Lower leg skin (tissue), 3 donors: Measurements from ENCODE around the gene AP3M1.

Experiments
- CTCF ChIP-seq, 3 donors: fragments of 450-650 bp; IDR thresholded peaks; one replicate each; pipeline ENCODE4 v1.5.1; 2016; ENCODE audit warnings: antibody characterized with exemption in 3 of 3, mild to moderate bottlenecking in 3 of 3, moderate library complexity in 2 of 3
- POLR2A ChIP-seq, 2 donors: fragments of 450-650 bp; IDR thresholded peaks; one replicate each; pipeline ENCODE4 v1.6.1; 2016 to 2017; ENCODE audit warnings: antibody characterized with exemption in 2 of 2, mild to moderate bottlenecking in 1 of 2, moderate library complexity in 1 of 2

GRCh38 chr10:74078037-74078436, 72.6 kb downstream of the AP3M1 start:
- TF ChIP-seq CTCF (IDR thresholded peaks at IDR 0.05) (no peak), POLR2A (IDR thresholded peaks at IDR 0.05) (no peak)
